ENCODE data around the gene GRWD1.

The GRWD1 gene

DNA sequence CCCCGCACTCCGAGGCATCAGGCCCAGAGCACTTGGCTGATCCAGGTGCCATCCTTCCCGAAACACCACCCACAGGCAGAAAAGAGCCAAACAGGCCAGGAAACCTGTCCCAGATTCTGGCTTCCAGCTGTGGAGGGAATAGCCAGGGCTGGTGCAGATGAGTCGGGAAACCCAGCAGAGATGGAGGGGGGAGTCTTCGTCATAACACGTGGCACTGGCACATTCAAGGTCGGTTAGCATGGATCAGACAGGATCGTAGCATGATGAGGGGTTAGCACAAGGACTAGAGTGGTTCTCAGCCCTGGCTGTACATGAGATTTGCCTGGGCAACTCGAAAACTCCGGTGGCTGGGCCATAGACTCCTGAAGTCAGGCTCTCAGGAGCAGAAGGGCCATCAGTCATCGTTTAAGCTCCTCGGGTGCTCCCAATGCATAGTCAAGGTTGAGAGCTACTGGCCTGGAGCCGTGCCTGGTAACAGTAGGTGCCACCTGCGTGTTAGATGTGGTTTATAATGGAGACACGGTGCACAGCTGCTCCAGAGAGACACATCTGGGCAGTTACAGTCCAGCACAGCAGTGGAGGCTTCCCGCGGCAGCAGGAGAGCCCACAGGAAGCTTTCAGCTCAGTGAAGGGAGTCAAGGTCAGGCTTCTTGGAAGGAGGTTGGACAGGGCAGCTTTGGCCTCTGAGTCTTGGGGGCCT, 29.7 kb downstream of the GRWD1 start:
- Histone ChIP-seq H3K9ac (ENCODE audit: low read length) (no peak overlapping the region), H3K36me3 (ENCODE audit: low read length) (no peaks in the 10 kb centered on the region), H3K9me2 (replicated peaks; ENCODE audit: insufficient read depth, low read length) (no peaks in the 10 kb centered on the region), H3K9me3 (ENCODE audit: insufficient read depth, low read length) (no peaks in the 10 kb centered on the region), H3K79me2 (ENCODE audit: insufficient read depth, low read length) (no peaks in the 10 kb centered on the region), H4K20me1 (ENCODE audit: low read depth, low read length) (no peaks in the 10 kb centered on the region), H3K27ac (ENCODE audit: low read depth, low read length) (no peak overlapping the region), H3K4me3 (ENCODE audit: insufficient read depth, low read length, poor library complexity, severe bottlenecking) (no peak overlapping the region), H3K4me2 (ENCODE audit: low read depth, low read length, poor library complexity, severe bottlenecking) (no peak overlapping the region), H2AFZ (ENCODE audit: low read depth, low read length, severe bottlenecking) (no peak overlapping the region), H3F3A (ENCODE audit: insufficient read depth) (no peaks in the 10 kb centered on the region), H3K27me3 (ENCODE audit: low read length) (no peaks in the 10 kb centered on the region)
- no peak for TF ChIP-seq EZH2phosphoT487 (conservative IDR thresholded peaks at IDR 0.05; ENCODE audit: low read length)
- TF ChIP-seq, protein P1, sequence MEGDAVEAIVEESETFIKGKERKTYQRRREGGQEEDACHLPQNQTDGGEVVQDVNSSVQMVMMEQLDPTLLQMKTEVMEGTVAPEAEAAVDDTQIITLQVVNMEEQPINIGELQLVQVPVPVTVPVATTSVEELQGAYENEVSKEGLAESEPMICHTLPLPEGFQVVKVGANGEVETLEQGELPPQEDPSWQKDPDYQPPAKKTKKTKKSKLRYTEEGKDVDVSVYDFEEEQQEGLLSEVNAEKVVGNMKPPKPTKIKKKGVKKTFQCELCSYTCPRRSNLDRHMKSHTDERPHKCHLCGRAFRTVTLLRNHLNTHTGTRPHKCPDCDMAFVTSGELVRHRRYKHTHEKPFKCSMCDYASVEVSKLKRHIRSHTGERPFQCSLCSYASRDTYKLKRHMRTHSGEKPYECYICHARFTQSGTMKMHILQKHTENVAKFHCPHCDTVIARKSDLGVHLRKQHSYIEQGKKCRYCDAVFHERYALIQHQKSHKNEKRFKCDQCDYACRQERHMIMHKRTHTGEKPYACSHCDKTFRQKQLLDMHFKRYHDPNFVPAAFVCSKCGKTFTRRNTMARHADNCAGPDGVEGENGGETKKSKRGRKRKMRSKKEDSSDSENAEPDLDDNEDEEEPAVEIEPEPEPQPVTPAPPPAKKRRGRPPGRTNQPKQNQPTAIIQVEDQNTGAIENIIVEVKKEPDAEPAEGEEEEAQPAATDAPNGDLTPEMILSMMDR (IDR thresholded peaks at IDR 0.05; ENCODE audit: insufficient read depth, low read length, poor library complexity, severe bottlenecking) = no peak

DNA sequence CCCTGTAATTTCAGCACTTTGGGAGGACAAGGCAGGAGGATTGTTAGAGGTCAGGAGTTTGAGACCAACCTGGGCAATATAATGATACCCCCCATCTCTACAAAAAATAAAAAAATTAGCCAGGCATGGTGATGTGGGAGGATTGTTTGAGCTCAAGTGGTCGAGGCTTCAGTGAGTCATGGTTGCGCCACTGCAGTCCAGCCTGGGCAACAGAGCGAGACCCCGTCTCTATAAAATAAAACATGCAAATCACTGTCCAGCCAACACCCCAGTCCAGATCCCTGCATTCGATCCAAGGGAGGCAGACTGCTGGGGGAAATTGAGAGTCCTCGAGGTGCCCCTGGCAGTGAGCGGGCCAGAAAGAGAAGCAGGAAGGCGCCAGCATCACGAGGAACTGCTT, 30.4 kb downstream of the GRWD1 start:
- no peak overlapping the region for H3K27ac ChIP-seq (ENCODE audit: low read depth, low read length)
- no peaks in the 10 kb centered on the region for H3K27me3 ChIP-seq (ENCODE audit: low read length)
- no peaks in the 10 kb centered on the region for H3K9me3 ChIP-seq (ENCODE audit: insufficient read depth, low read length)
- H3K9me2 ChIP-seq (replicated peaks; ENCODE audit: insufficient read depth, low read length) = no peaks in the 10 kb centered on the region
- no peaks in the 10 kb centered on the region for H3K36me3 ChIP-seq (ENCODE audit: low read length)
- H3K9ac ChIP-seq (ENCODE audit: low read length) = no peak overlapping the region
- H3F3A ChIP-seq (ENCODE audit: insufficient read depth) = no peaks in the 10 kb centered on the region
- H3K79me2 ChIP-seq (ENCODE audit: insufficient read depth, low read length) = no peaks in the 10 kb centered on the region
- no peak overlapping the region for H2AFZ ChIP-seq (ENCODE audit: low read depth, low read length, severe bottlenecking)
- H3K4me3 ChIP-seq (ENCODE audit: insufficient read depth, low read length, poor library complexity, severe bottlenecking) = no peak overlapping the region
- TF ChIP-seq, protein P1 (IDR thresholded peaks at IDR 0.05; ENCODE audit: insufficient read depth, low read length, poor library complexity, severe bottlenecking) = no peak
- no peak for TF ChIP-seq EZH2phosphoT487 (conservative IDR thresholded peaks at IDR 0.05; ENCODE audit: low read length)
- H3K4me2 ChIP-seq (ENCODE audit: low read depth, low read length, poor library complexity, severe bottlenecking) = no peak overlapping the region
- H4K20me1 ChIP-seq (ENCODE audit: low read depth, low read length) = no peaks in the 10 kb centered on the region

DNA sequence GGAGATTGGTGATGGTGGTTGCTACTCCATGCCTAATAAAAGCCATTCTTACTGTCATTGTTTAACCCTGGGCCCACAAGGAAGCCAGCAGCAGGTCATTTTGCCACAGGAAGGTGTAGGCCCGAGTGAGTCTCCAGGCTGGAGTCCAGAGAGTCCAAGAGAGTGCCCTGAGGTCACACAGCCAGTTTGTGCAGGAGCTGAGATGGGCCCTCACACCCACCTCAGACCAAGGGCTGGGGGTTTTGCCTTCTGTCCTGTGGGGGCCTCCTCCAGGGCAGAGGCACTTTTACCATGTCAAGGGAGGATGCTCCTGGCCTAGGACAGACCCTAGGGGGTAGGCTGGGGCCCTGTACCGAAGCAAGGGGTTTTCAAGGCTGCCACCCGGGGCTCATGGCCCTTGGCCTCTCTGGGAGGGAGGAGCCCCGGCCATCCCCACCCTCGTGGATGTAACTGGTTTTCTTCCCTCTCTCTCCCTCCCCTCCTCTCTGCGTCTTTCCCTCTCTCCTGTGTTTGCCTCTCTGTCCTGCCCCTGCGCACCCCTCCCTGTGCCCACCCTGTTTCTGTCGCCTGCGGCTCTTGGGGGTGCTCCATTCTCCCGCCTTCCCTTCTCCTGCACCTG, 31.4 kb downstream of the GRWD1 start:
- no peaks in the 10 kb centered on the region for H3K79me2 ChIP-seq (ENCODE audit: insufficient read depth, low read length)
- H3K36me3 ChIP-seq (ENCODE audit: low read length) = no peaks in the 10 kb centered on the region
- H3K27ac ChIP-seq (ENCODE audit: low read depth, low read length) = no peak overlapping the region
- 0 out of 2 replicates have a peak, but pooled peaks cover 5% of the 10 kb centered on the region for H3F3A ChIP-seq (ENCODE audit: insufficient read depth)
- H3K9me3 ChIP-seq (ENCODE audit: insufficient read depth, low read length) = no peaks in the 10 kb centered on the region
- H2AFZ ChIP-seq (ENCODE audit: low read depth, low read length, severe bottlenecking) = no peak overlapping the region
- no peak overlapping the region for H3K4me3 ChIP-seq (ENCODE audit: insufficient read depth, low read length, poor library complexity, severe bottlenecking)
- no peak for TF ChIP-seq EZH2phosphoT487 (conservative IDR thresholded peaks at IDR 0.05; ENCODE audit: low read length)
- TF ChIP-seq, protein P1 (IDR thresholded peaks at IDR 0.05; ENCODE audit: insufficient read depth, low read length, poor library complexity, severe bottlenecking) = no peak
- H3K27me3 ChIP-seq (ENCODE audit: low read length) = no peaks in the 10 kb centered on the region
- H3K9ac ChIP-seq (ENCODE audit: low read length) = no peak overlapping the region
- no peaks in the 10 kb centered on the region for H4K20me1 ChIP-seq (ENCODE audit: low read depth, low read length)
- H3K9me2 ChIP-seq (replicated peaks; ENCODE audit: insufficient read depth, low read length) = no peaks in the 10 kb centered on the region
- no peak overlapping the region for H3K4me2 ChIP-seq (ENCODE audit: low read depth, low read length, poor library complexity, severe bottlenecking)

All from SU-DHL-6 (cell line).